PC-9 (cell line): Measurements from ENCODE around the gene JMJD1C. TPM values are rescaled to one million over a fixed set of nuclear protein-coding genes. Genes with fewer than 3 reads are reported as not detected.

Experiments used
- BruUV-seq: library from RNA; stranded (reverse); fragments of 400-500 nt; replicated peaks from 2 replicates; lab custom pipeline; 2021; lab: Mats Ljungman, UMichigan
- CTCF ChIA-PET: fragments of 300-600 bp; sonication (Branson Sonifier 250); formaldehyde crosslinking; loops from one replicate; lab custom pipeline; 2022; ENCODE audit warnings: antibody characterized with exemption; lab: Charles Lee
- POLR2A ChIA-PET: fragments of 300-600 bp; sonication (Branson Sonifier 250); formaldehyde crosslinking; loops from one replicate; lab custom pipeline; 2022; ENCODE audit warnings: antibody characterized with exemption; ENCODE audit not compliant: unreplicated experiment; lab: Charles Lee
- DNase-seq, 2 experiments: peaks; one replicate each; pipeline versions ENCODE4 v3.0.0 to v3.0.0-alpha.2; 2015 to 2022; ENCODE audit warnings: mixed read lengths in 1 of 2
- H2AFZ ChIP-seq: fragments of 200-600 bp; sonication (generic); 2 replicates; pipeline ENCODE4 v1.8.1; 2017; ENCODE audit warnings: antibody characterized with exemption
- H3F3A ChIP-seq: fragments of 200-600 bp; sonication (generic); 2 replicates; pipeline ENCODE4 v1.8.1; 2017; ENCODE audit warnings: antibody characterized with exemption, mild to moderate bottlenecking, low read depth; ENCODE audit not compliant: insufficient read depth
- H3K27ac ChIP-seq: fragments of 200-600 bp; sonication (generic); 2 replicates; pipeline ENCODE4 v1.6.1; 2016; ENCODE audit warnings: mixed run types
- H3K27me3 ChIP-seq: fragments of 200-600 bp; sonication (generic); 2 replicates; pipeline ENCODE4 v1.6.1; 2016; ENCODE audit warnings: low read depth, mixed run types; ENCODE audit not compliant: insufficient read depth
- H3K36me3 ChIP-seq: fragments of 200-600 bp; sonication (generic); 2 replicates; pipeline ENCODE4 v1.6.1; 2016; ENCODE audit warnings: low read depth, mixed run types
- H3K4me1 ChIP-seq: fragments of 200-600 bp; sonication (generic); replicated peaks from 2 replicates; pipeline ENCODE4 v1.6.1; 2016; ENCODE audit warnings: mixed run types; ENCODE audit not compliant: insufficient read depth
- H3K4me2 ChIP-seq: fragments of 200-600 bp; sonication (generic); 2 replicates; pipeline ENCODE4 v1.6.1; 2017; ENCODE audit warnings: mixed run types
- H3K4me3 ChIP-seq: fragments of 200-600 bp; sonication (generic); 2 replicates; pipeline ENCODE4 v1.6.1; 2016; ENCODE audit warnings: mixed run types
- H3K79me2 ChIP-seq: fragments of 200-600 bp; sonication (generic); 2 replicates; pipeline ENCODE4 v1.6.1; 2017; ENCODE audit warnings: low read depth, mixed run types
- H3K9me2 ChIP-seq: fragments of 200-600 bp; sonication (generic); 2 replicates; pipeline ENCODE4 v1.8.1; 2017; ENCODE audit warnings: mild to moderate bottlenecking; ENCODE audit not compliant: insufficient read depth
- H3K9me3 ChIP-seq: fragments of 200-600 bp; sonication (generic); 2 replicates; pipeline ENCODE4 v1.8.1; 2016; ENCODE audit warnings: low read depth; ENCODE audit not compliant: insufficient read depth
- H4K20me1 ChIP-seq: fragments of 200-600 bp; sonication (generic); 2 replicates; pipeline ENCODE4 v1.8.1; 2017; ENCODE audit not compliant: insufficient read depth
- CTCF ChIP-seq: fragments of 200-600 bp; sonication (generic); conservative IDR thresholded peaks from 2 replicates; pipeline ENCODE4 v1.6.1; 2017; ENCODE audit warnings: mixed run types, antibody characterized with exemption, mild to moderate bottlenecking, moderate library complexity
- EZH2 ChIP-seq: fragments of 200-600 bp; sonication (generic); IDR thresholded peaks from 2 replicates; pipeline ENCODE4 v1.8.0; 2017; ENCODE audit warnings: antibody characterized with exemption, low read depth
- intact Hi-C: fragments of 100-400 bp; cut with micrococcal nuclease; formaldehyde crosslinking; loops from one replicate; pipeline ENCODE4 v1.10.0; 2022; ENCODE audit not compliant: unreplicated experiment
- total RNA-seq: library from RNA; stranded (reverse); gene quantifications from 2 replicates; pipeline ENCODE4 v1.2.3, GENCODE V29; 2021

The JMJD1C gene
- total RNA-seq, 1 experiment from 2014 or later = 78.7 TPM

- Histone ChIP-seq H3K27me3 (no peaks in the 10 kb centered on the region), H3K4me2 (no peak overlapping the region), H3K4me3 (no peak overlapping the region), H3K27ac (no peak overlapping the region), H3K79me2 (peaks cover 71% of the 10 kb centered on the region), H4K20me1 (no peaks in the 10 kb centered on the region; the same call in 1 of the 2 replicates), H3K9me3 (no peaks in the 10 kb centered on the region), H3K9me2 (no peaks in the 10 kb centered on the region), H2AFZ (no peak overlapping the region), H3K36me3 (no peaks in the 10 kb centered on the region), H3F3A (0 out of 2 replicates have a peak, but pooled peaks cover 9% of the 10 kb centered on the region), H3K4me1 (peaks cover 15% of the 10 kb centered on the region)
- BruUV-seq = no TSS peak
- no peak for DNase-seq
- intact Hi-C loops = no loop called here
- TF ChIP-seq CTCF (no peak), EZH2 (no peak)
- ChIA-PET CTCF (no interaction called here), POLR2A (no interaction called here)
Measured at GRCh38 chr10:63470928-63471327, 5.2 kb upstream of the JMJD1C start.

GRCh38 chr10:63468947-63469346 is 3.2 kb upstream of the JMJD1C start:
- intact Hi-C loops = loop anchor here (5.0 kb wide), 1 partner anchor 243 kb away; no protein-coding TSS in a partner anchor
- H3K27me3 ChIP-seq = no peaks in the 10 kb centered on the region
- DNase-seq = no peak
- POLR2A ChIA-PET = no interaction called here
- BruUV-seq = no TSS peak
- H2AFZ ChIP-seq = no peak overlapping the region
- no peak overlapping the region for H3K27ac ChIP-seq
- CTCF ChIA-PET = no interaction called here
- H3F3A ChIP-seq = peaks cover 16% of the 10 kb centered on the region; the same call in 1 of the 2 replicates
- H3K9me2 ChIP-seq = no peaks in the 10 kb centered on the region
- TF ChIP-seq CTCF = no peak
- no peak for TF ChIP-seq EZH2
- H3K9me3 ChIP-seq = no peaks in the 10 kb centered on the region
- H3K79me2 ChIP-seq = peaks cover 64% of the 10 kb centered on the region
- no peak overlapping the region for H3K4me2 ChIP-seq
- H4K20me1 ChIP-seq = peaks cover 4% of the 10 kb centered on the region; the same call in 1 of the 2 replicates
- H3K36me3 ChIP-seq = no peaks in the 10 kb centered on the region
- no peak overlapping the region for H3K4me3 ChIP-seq
- H3K4me1 ChIP-seq = peaks cover 22% of the 10 kb centered on the region

GRCh38 chr10:63467841-63468240 is 2.1 kb upstream of the JMJD1C start:
- Histone ChIP-seq H4K20me1 (peaks cover 4% of the 10 kb centered on the region; the same call in 1 of the 2 replicates), H2AFZ (no peak overlapping the region), H3K4me3 (no peak overlapping the region), H3K79me2 (peaks cover 69% of the 10 kb centered on the region), H3K27ac (no peak overlapping the region), H3K4me2 (peak overlapping the region; percentile 87; the same call in 1 of the 2 replicates), H3K4me1 (peaks cover 23% of the 10 kb centered on the region), H3K9me2 (no peaks in the 10 kb centered on the region), H3K27me3 (no peaks in the 10 kb centered on the region), H3F3A (peaks cover 16% of the 10 kb centered on the region; the same call in 1 of the 2 replicates), H3K36me3 (no peaks in the 10 kb centered on the region), H3K9me3 (no peaks in the 10 kb centered on the region)
- intact Hi-C loops = loop anchor here (5.0 kb wide), 1 partner anchor 244 kb away; no protein-coding TSS in a partner anchor
- CTCF ChIA-PET = no interaction called here
- POLR2A ChIA-PET = interaction anchor here (0.7 kb wide), 1 partner anchor 55 kb away, joined by 3 read pairs; no protein-coding TSS in a partner anchor
- DNase-seq = no peak
- no TSS peak for BruUV-seq
- no peak for TF ChIP-seq EZH2
- TF ChIP-seq CTCF = no peak
